Measurements from ENCODE around the gene DAPL1. TPM values are rescaled to one million over a fixed set of nuclear protein-coding genes. Genes with fewer than 3 reads are reported as not detected.

Gene DAPL1
- total RNA-seq, 1 donor from 2014 or later: 0.57 TPM

DNA sequence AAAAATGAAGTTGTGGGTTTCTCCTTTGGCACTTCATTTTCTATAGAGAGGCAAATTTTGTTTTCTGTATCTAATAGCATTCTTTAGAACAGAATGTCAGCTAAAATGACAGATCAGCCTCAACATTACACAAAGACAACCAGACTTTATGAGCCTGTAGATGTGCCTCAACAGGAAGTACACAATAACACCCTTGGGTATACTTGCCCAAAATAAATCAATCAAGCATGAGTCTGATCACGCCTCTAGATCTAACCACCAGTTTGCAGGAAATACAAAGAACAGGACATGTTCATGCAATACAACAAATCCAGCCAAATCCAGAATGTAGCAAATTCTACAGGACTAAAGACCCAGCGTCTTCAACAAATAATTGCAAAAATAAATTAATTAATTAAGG lies 11.2 kb upstream of the DAPL1 start:
- no peak for DNase-seq (ENCODE audit: low spot score)
- H3K9me3 Mint-ChIP-seq (ENCODE audit: low read depth): no peaks in the 10 kb centered on the region
- no peak overlapping the region for H3K4me3 Mint-ChIP-seq (ENCODE audit: unreplicated experiment)
- TF ChIP-seq, protein P1, sequence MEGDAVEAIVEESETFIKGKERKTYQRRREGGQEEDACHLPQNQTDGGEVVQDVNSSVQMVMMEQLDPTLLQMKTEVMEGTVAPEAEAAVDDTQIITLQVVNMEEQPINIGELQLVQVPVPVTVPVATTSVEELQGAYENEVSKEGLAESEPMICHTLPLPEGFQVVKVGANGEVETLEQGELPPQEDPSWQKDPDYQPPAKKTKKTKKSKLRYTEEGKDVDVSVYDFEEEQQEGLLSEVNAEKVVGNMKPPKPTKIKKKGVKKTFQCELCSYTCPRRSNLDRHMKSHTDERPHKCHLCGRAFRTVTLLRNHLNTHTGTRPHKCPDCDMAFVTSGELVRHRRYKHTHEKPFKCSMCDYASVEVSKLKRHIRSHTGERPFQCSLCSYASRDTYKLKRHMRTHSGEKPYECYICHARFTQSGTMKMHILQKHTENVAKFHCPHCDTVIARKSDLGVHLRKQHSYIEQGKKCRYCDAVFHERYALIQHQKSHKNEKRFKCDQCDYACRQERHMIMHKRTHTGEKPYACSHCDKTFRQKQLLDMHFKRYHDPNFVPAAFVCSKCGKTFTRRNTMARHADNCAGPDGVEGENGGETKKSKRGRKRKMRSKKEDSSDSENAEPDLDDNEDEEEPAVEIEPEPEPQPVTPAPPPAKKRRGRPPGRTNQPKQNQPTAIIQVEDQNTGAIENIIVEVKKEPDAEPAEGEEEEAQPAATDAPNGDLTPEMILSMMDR (IDR thresholded peaks at IDR 0.05): no peak
- H3K27ac Mint-ChIP-seq (ENCODE audit: unreplicated experiment): no peak overlapping the region
- H3K4me1 Mint-ChIP-seq (ENCODE audit: low read depth): peaks cover 35% of the 10 kb centered on the region
- no peaks in the 10 kb centered on the region for H3K36me3 Mint-ChIP-seq (ENCODE audit: low read depth)
- H3K27me3 Mint-ChIP-seq (ENCODE audit: low read depth): no peaks in the 10 kb centered on the region

DNA sequence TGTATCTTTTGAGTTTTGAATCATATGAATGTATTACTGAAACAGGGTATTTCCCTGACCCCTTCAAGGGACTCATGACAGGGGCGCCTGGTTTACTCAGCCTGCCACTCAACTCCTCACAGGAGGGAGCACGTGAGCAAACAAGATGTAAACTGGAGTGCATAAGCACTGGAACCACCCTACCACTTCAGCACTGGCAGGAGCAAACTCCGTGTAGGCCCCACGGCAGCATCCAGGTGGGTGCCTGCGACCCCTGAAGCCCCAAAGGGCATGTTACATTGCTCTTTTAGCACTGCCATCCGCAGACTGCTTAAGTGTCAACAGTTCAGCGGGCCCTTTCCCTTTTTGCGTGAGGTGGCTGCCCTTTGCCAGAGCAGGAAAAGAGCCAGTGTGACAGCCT lies 8.2 kb upstream of the DAPL1 start:
- Mint-ChIP-seq H3K4me3 (ENCODE audit: unreplicated experiment) (no peak overlapping the region), H3K36me3 (ENCODE audit: low read depth) (no peaks in the 10 kb centered on the region), H3K9me3 (ENCODE audit: low read depth) (no peaks in the 10 kb centered on the region), H3K27me3 (ENCODE audit: low read depth) (no peaks in the 10 kb centered on the region), H3K4me1 (ENCODE audit: low read depth) (peaks cover 13% of the 10 kb centered on the region), H3K27ac (ENCODE audit: unreplicated experiment) (no peak overlapping the region)
- TF ChIP-seq, protein P1 (IDR thresholded peaks at IDR 0.05): no peak
- no peak for DNase-seq (ENCODE audit: low spot score)

- Mint-ChIP-seq H3K27me3 (ENCODE audit: low read depth) (no peaks in the 10 kb centered on the region), H3K4me1 (ENCODE audit: low read depth) (peaks cover 2% of the 10 kb centered on the region), H3K4me3 (ENCODE audit: unreplicated experiment) (no peak overlapping the region), H3K9me3 (ENCODE audit: low read depth) (no peaks in the 10 kb centered on the region), H3K27ac (ENCODE audit: unreplicated experiment) (no peak overlapping the region), H3K36me3 (ENCODE audit: low read depth) (no peaks in the 10 kb centered on the region)
- TF ChIP-seq, protein P1 (IDR thresholded peaks at IDR 0.05): no peak
- DNase-seq (ENCODE audit: low spot score): no peak
These were observed 6.2 kb upstream of the DAPL1 start for GRCh38 chr2:158788951-158789350.

GRCh38 chr2:158796652-158797051 lies 1.5 kb downstream of the DAPL1 start:
- no peak overlapping the region for H3K4me3 Mint-ChIP-seq (ENCODE audit: unreplicated experiment)
- TF ChIP-seq, protein P1 (IDR thresholded peaks at IDR 0.05): no peak

GRCh38 chr2:158797963-158798700 lies 3.0 kb downstream of the DAPL1 start:
- H3K36me3 Mint-ChIP-seq (ENCODE audit: low read depth): no peaks in the 10 kb centered on the region

More at GRCh38 chr2:158796652-158797051, 1.5 kb downstream of the DAPL1 start:
- no peak overlapping the region for H3K27ac Mint-ChIP-seq (ENCODE audit: unreplicated experiment)
- no peaks in the 10 kb centered on the region for H3K36me3 Mint-ChIP-seq (ENCODE audit: low read depth)
- DNase-seq (ENCODE audit: low spot score): no peak
- H3K27me3 Mint-ChIP-seq (ENCODE audit: low read depth): no peaks in the 10 kb centered on the region
- peaks cover 9% of the 10 kb centered on the region for H3K4me1 Mint-ChIP-seq (ENCODE audit: low read depth)
- H3K9me3 Mint-ChIP-seq (ENCODE audit: low read depth): no peaks in the 10 kb centered on the region

More at GRCh38 chr2:158797963-158798700, 3.0 kb downstream of the DAPL1 start:
- no peaks in the 10 kb centered on the region for H3K27me3 Mint-ChIP-seq (ENCODE audit: low read depth)
- no peak overlapping the region for H3K27ac Mint-ChIP-seq (ENCODE audit: unreplicated experiment)
- no peaks in the 10 kb centered on the region for H3K9me3 Mint-ChIP-seq (ENCODE audit: low read depth)
- peaks cover 9% of the 10 kb centered on the region for H3K4me1 Mint-ChIP-seq (ENCODE audit: low read depth)
- TF ChIP-seq, protein P1 (IDR thresholded peaks at IDR 0.05): no peak
- DNase-seq (ENCODE audit: low spot score): no peak
- no peak overlapping the region for H3K4me3 Mint-ChIP-seq (ENCODE audit: unreplicated experiment)
